Stimulated activated CD8-positive, alpha-beta memory T cell treated with anti-CD3 and anti-CD28 coated beads, Interleukin-15, amount 100 ng/mL, for 1 hour (primary cell): ENCODE data around the gene CYSRT1.

Experiments used
- DNase-seq: peaks from one replicate; pipeline ENCODE4 v3.0.0-alpha.2; 2020; ENCODE audit warnings: low read depth

Gene CYSRT1

DNA sequence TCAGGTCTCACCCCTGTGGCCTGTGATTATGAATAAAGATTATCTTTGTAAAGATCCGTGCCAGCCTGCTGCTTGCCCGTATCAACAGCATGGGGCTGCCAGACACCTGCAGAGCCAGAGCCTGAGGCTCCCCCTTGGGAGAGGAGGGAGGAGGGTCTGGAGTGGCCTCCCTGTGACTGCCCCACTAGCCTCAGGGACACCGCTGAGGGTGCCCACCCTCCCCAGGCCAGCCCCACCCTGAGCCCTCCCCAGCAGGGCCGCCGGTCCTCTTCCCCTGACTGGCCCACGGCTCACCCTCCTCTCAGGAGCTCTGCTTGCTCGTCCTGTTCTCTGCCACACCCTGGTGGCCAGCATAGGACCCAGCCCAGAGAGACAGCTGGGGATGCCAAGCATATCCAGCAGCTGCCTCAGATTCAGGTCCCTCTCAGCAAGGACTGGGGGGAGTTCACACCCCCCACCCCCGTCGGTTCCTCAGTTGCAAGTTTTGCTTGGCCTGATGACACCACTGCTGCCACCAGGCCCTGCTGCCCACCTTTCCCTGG, 34.6 kb upstream of the CYSRT1 start:
- DNase-seq: no peak

DNA sequence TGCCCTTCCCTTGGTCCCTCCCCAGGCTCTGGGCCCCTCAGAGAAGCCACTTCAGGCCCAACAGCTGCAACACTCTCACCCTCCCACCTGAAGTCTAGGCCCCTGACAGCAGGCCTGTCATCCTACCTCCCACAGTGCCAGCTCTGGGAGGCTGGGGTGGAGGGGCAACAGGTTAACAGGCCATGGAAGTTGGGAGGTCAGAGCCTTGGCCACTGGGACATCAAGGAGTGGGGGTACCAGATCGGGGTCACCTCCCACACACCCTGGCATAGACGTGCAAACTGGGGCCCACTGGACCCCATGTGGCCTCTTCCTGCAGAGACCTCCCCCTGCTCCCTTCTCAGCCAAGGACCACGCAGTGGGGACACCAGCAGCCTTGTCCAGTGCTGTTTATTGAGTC, 33.7 kb upstream of the CYSRT1 start:
- DNase-seq: no peak

DNA sequence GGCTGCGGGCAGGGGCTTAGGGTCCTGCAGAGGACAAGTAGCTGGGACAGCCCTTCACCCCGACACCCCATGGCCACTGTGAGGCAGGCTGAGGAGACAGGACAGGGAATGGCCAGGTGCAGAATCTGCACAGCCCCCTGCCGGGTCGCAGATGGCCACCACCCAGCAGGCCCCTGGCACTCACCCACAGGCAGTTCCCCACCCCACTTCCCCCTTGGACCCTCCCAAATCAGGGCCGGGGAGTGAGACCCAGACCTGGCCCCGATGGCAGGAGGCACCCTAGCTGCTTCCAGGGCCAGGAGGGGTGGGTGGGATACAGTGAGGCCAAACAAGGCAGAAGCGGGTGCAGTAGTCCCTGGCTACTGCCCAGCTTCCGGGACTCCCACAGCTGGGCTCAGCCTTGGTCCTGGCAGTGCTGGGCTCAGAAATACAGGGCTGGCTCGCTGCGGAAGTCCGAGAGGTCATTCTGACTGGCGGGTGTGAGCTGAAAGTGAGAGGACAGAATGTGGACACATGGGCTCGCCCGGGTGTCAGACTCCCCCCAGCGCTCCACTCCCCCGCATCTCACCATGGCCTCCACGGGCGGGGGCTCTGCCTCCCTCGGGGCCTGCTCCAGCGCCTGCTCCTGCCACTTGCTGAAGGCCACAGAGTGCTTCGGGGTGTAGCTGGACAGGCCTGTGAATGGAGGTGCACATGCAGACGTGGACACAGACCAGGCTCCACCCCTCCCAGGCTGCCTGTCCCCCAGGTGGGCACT, 33.1 kb upstream of the CYSRT1 start:
- no peak for DNase-seq

DNA sequence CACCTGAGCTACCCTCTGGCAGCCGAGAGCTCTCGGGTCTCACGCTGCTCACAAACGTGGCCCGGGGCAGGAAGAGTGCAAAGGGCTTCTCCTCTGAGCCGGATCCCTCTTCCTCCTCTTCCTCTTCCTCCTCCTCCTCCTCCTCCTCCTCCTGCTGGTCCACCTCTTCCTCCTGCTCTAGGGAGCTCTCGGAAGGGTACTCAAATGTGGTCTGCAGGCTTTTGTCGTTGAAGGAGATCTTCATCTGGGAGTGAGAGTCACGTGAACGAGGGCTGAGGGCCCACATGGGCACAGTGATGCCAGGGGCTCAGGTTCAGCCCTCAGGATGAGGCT, 32.6 kb upstream of the CYSRT1 start:
- DNase-seq: no peak

DNA sequence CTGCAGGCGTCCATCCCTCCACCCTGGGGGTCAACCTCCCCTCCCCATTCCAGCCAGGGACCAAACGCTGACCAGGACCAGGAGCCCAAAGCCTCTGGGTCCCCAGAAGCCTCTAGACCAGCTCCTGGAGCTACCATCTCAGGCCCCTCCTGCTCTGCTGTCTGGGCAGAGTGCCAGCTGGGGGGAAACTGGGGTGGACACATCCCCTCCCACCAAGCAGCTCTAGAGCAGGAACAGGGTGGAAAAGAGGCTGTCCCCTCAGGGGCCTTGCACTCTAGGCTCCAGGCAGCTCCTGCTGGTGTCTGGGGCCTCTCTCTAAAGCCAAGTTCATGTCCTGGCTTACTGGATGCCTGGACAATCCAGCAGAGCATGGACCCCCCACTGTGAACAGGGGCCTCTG, 32.1 kb upstream of the CYSRT1 start:
- no peak for DNase-seq

DNA sequence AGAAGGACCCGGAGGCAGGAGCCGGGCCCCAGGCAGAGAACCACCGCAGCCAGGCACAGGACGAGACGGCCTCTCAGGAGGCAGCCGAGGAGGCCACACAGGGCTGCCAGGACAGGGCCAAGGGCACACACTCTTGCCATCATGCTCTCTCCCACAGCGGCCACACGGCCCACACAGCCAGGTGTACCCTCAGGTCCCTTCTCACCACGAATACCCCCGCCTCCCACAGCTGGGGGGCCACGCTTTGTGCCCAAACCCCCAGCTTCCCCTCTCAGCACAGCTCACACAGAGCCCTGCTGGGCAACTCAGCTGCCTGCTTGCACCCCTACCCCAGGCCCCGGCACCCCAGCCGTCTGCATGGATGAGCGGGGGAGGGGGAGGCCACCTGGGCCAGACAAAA, 31.2 kb upstream of the CYSRT1 start:
- DNase-seq: no peak

DNA sequence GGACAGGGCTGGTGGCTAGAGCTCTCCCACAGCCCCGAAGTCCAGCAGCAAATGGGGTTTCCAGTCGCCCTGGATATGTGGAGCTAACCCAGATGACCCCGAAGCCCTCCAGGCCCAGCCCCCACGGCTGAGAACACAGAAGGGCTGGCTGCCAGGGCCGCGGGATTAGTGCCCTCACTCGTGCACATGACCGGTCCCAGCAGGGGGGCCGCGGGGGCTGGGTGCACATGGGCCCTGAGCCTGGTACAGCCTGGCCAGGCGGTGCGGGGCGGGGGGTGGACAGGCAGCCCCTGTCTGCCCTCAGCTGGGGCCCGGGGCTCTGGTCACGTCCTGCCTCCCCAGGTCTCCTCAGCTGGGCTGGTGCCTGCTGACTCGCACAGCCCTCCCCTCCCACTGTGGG, 30.6 kb upstream of the CYSRT1 start:
- no peak for DNase-seq

DNA sequence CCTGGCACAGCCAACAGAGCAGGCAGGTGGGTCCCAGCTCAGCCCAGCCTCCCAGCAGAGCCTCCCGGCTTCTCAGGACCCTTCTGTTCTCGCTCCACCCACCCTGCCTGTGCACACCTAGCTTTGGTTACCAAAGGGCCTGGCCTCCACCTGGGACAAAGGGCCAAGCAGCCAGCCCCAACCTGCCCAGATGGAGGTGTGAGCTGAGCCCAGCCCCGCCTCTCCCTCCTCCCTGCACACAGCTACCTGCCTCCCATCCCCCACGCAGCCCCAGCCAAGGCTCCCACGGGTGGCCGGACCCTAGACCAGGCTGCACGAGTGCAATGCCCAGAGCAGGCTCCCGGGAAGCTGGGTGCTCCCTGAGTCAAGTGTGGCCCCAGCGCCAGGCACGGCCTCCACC, 30.1 kb upstream of the CYSRT1 start:
- DNase-seq: no peak

DNA sequence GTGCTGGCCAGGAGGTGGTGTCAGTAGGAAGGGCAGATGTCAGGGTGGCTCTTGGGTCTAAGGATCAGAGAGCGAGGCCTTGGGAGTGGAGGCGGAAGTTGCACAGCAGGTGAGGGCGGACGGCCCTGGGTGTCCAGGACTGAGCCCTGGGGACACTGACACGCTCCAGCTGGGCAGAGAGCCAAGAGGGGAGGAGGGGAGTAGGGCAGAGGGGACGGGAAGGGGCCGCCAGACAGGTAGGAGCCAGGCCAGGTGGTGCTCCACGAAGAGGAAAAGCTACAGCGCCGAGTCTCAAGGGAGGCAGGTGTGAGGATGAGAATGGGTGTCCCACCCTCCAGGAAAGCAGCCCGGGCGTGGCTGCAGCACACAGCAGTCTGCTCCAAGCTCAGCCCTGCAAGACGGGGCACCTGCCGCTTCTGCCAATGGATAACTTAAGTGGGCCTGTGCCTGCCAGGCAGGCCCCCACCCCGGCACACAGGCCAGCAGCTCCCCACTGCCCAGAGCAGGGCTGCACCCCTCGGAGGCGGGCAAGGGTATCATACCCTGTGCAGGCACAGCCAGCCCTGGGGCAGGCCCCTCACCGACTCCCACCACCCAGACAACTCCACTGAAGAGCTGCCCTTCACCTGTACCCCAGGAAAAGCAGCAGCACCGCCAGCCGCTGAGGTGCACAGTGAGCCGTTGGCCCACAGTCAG, 29.3 kb upstream of the CYSRT1 start:
- no peak for DNase-seq

DNA sequence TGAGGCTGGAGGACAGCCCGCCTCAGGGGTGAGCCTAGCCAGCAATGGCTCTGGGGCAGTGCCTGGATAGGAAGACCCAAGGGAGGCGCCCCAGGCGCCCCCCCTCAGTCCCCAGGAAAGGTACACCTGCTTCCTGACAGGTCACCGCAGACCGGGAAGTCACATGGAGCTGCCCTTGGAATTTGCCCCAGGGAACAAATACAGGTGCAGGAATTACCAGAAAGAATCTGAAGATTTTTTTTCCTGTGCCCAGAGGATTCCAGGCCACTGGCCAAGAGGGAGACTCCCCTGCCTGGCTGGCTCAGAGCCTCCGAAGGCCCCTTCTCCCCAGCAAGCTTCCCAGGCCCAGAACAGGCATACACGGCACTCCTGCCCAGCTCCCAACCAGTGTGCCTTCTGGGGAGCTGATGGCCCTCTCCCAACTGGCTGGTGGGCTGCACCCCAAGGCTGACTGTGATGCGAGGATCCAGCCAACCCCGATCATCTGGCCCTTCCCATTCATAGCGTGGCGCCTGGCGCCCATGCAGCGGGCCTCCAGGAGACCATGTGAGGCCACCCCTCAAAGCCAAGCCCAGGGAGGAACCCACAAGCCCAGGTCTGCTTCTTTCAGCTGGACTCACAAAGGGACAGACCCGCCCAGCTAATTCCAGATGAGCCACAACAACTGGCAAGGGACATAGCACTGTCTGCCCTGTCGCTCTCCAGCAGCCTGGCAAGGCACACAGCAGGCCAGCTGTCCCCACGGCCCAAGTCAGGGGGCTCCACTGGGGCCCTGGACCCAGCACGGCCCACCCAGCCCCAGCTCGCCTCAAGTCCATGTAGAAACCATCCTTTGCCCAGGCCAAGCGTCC, 26.7 kb upstream of the CYSRT1 start:
- no peak for DNase-seq

DNA sequence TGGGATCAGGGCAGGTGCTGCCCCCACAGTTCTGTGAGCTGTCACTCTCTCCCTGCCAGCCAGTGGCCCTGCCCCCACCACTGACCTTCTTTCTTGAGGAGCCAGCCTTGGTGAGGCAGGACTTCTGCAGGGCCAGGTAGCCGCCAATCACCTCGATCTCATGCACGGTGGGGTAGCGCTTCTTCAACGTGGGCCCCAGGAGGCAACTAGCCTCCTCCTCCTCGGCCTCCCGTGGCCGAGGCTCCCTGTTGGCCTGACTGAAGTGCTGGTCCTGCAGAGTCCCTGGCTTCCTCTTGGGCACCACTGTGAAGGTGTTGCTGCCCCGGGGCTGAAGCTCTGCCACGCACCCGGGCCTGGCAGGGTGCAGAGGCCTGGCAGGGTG, 26.1 kb upstream of the CYSRT1 start:
- no peak for DNase-seq

DNA sequence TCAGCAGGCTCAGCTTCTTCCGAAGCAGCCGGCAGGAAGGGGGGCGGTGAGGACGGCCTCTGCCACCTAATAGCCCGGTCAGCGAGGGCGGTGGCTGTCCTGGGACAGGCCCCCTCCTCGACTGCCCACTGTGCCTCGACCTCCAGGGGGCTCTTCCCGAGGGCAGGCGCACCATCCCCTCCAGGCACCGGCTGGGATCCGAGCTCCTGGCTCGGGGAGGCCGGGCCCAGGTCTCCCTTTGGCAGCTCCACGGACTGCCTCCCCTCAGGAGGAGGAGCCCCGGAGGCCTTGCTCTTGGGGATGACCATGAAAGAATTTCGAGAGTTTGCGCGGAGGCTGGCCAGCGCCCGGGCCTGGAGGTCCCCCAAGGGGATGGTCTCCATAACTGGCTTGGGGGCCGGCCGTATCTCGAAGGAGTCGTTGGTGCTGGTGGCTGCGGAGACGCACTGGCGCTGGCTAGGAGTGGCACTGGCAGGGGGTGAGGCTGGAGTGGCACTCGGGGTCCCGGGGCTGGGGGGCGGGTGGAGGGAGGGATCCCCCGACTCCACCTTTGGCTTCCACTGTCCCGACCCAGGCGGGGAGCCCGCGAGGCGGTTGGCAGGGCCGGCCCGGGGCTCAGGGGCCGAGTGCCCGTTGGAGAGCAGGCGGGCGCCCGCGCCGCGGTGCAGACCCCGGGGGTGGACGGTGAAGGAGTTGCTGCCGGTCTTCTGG, 25.4 kb upstream of the CYSRT1 start:
- DNase-seq: no peak

DNA sequence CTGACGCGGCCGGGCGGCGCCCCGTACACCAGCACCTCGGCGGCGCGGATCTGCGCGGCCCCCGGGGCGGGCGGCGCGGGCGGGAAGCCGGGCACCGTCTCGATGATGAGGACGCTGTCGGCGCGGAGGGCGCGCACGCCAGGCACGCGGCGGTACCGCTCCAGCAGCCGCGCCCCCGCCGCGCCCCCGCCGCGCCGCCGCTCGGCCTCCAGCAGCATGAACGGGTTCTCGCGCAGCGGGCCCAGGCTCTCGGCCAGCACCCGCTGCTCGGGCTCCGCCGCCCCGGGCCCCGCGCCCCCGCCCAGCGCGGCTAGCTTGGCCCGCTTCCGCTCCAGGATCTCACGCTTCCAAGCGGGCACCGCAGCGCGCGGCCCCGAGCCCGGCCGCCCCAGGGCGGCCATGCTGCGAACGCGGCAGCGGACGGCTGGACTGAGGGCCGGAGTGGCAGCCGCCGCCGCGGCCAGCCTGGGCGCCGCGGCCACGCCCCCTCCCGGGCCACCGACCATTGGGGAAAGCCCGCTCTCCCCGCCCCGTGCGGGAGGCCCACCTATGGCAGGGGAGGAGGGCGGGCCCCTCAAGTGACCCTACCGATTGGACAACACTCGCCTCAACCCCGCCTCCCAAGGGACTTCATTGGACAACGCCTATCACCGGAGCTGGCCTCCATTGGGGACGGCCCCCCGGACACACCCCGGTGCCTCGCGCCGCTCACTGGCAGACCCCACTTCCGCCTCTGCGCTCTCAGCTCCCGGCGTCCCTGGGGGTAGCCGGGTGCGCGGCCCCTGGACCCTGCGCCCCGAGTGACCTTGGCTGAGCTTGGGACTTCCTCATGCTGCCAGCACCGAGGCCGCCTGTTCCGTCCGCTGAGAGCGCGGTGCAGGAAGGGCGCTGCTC, 24.4 kb upstream of the CYSRT1 start, which contains the start of gene TPRN:
TPRN (minus strand) TSS at position 431 of the 894 bp plus-strand sequence; CDS start at position 401, 30 bp downstream.
- DNase-seq: peak; percentile 97

DNA sequence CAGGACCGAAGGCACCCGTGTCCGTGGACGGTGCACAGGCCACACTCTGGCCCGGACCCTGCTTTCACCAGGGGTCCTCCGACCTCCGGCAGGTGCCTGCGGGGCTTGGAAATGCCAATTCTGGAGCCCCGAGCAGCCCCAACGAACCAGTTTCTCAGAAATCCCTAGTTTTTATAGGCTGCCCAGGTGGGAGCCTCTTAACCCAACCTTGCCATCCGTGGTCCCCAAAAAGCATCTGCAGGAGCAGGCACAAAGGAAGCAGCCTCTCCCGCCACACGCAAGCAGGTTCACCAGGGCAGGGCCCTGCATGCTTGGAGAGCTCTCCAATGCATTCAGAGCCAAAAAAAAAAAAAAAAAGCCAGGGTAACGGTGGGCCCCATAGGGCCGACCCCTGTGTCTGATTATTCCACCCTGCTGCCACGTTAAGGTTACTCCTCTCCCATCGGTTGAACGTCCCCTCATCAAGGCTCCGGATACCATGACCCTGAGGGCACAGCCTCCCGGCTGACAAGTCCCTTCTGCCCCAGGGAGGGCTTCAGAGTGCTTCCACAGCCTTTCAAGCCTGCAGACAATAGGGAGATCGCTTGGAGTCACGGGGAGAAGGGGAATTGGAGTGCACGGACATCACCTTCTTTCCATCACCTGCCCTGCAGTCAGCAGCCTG, 23.6 kb upstream of the CYSRT1 start:
- DNase-seq: no peak

DNA sequence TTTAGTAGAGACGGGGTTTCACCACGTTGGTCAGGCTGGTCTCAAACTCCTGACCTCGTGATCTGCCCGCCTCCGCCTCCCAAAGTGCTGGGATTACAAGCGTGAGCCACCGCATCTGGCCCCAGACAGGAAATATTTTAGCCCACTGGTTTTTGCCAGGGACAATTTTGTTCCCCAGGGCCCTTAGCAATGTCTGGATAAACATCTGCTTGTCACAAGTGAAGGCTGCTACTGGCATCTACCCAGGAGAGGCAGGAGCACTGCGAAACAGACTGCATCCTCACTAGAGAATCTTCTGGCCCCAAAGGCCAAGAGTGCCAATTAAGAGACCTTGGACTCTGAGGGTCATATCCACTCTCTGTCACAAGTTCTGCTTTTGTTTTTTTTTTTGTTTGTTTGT, 22.0 kb upstream of the CYSRT1 start:
- DNase-seq: no peak

DNA sequence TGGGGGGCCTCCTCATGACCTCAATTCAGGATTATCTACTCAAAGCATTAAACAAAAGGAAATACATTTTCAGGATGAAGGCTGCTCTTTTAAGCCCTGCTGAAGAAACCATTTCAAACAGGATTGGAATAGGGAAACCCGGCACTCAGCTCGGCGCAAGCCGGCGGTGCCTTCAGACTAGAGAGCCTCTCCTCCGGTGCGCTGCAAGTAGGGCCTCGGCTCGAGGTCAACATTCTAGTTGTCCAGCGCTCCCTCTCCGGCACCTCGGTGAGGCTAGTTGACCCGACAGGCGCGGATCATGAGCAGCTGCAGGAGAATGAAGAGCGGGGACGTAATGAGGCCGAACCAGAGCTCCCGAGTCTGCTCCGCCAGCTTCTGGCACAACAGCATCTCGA, 20.2 kb upstream of the CYSRT1 start:
- no peak for DNase-seq

DNA sequence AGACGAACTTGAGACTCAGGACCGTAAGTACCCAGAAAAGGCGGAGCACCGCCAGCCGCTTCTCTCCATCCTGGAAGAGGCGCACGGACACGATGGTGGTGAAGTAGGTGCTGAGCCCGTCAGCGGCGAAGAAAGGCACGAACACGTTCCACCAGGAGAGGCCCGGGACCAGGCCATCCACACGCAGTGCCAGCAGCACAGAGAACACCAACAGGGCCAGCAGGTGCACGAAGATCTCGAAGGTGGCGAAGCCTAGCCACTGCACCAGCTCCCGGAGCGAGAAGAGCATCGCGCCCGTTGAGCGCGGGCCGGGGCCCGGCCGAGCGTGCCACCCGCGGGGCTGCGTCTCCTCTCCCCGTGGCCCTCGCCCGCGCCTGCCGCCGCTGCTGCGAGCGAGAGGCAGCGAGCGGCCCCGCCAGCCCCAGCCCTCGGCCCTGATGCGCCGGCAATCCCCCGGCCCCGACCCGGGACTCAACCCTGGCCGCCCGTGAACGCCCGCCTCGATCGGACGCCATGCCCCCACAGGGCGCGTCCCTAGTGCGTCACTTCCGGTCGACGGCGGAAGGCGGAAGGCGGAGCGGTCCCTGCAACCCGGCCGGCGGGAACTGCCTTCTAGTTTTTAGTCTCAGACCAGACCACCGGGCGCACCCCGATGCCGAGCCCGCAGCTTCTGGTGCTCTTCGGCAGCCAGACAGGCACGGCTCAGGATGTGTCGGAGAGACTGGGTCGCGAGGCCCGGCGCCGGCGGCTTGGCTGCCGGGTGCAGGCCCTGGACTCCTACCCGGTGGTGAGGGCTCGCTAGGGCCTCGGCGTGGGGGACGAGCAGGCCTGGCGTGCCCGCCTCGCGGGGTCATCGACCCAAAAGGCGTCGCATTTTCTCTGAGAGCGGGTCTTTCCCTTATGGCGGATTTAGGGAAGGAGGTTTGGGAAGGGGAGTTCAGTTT, 19.6 kb upstream of the CYSRT1 start, which contains the start of the genes NDOR1 and TMEM203:
NDOR1 (plus strand) TSS at position 575 of the 944 bp plus-strand sequence; CDS start at position 653, 78 bp downstream.
TMEM203 (minus strand) TSS at position 523 of the 944 bp plus-strand sequence; CDS start at position 289, 234 bp downstream.
- peak; percentile 89 for DNase-seq

DNA sequence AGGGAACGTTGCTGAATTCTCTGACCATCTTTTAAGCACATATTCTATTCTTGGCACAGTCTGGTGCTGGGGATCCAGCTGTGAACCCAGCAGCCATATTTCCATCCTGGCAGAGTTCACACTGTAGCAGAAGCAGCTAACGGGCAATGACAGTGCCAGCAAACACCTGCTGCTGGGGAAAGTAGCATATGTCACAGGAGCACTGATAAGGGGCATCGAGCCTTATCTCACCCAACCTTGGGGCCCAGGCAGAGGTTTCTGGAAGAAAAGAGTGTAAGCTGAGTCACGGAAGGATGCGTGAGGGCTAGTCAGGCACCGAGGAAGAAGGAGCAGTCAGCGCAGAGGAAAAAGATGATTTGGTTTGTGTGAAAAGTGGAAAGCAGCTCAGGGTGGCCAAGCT, 18.4 kb upstream of the CYSRT1 start:
- no peak for DNase-seq

DNA sequence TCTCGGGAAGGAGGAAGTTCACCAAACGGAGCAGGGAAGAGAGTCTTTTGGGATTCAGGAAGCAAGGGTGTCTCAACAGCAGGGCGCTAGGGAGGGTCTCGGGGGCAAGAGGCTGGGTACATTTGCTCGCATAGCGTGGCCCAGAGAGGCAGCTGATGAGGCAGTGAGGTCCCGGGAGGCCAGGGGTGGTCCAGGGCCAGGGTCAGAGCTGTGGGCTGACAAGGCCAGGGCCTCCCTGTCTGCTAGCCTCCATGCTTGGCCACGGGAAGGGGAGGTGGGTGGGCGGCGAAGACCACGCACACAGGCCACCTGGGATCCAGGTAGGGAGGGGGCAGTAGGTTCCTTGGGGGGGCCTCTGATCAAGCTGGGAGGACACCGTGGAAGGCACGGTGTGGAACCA, 13.4 kb upstream of the CYSRT1 start:
- no peak for DNase-seq
